GM19468 (cell line): ENCODE measurements around the gene TIMP3.

Source experiments
- ATAC-seq: cut with Tn5 transposase; IDR thresholded peaks from one replicate; pipeline ENCODE4 v1.9.1; 2021; ENCODE audit warnings: mild to moderate bottlenecking, moderate library complexity, moderate number of reproducible peaks; ENCODE audit not compliant: unreplicated experiment; ENCODE audit errors: extremely low read depth

TIMP3 gene

GRCh38 chr22:32910429-32910772, 108.9 kb downstream of the TIMP3 start:
- no peak for ATAC-seq

GRCh38 chr22:32911503-32911902, 110.0 kb downstream of the TIMP3 start:
- ATAC-seq, result no peak
